CD4-positive, alpha-beta T cell treated with Interleukin-4 for 4 hours (primary cell): ENCODE data around the gene CSRP2.

Experiments
- DNase-seq: peaks from one replicate; pipeline ENCODE4 v3.0.0-alpha.2; 2020

CSRP2 gene

DNA sequence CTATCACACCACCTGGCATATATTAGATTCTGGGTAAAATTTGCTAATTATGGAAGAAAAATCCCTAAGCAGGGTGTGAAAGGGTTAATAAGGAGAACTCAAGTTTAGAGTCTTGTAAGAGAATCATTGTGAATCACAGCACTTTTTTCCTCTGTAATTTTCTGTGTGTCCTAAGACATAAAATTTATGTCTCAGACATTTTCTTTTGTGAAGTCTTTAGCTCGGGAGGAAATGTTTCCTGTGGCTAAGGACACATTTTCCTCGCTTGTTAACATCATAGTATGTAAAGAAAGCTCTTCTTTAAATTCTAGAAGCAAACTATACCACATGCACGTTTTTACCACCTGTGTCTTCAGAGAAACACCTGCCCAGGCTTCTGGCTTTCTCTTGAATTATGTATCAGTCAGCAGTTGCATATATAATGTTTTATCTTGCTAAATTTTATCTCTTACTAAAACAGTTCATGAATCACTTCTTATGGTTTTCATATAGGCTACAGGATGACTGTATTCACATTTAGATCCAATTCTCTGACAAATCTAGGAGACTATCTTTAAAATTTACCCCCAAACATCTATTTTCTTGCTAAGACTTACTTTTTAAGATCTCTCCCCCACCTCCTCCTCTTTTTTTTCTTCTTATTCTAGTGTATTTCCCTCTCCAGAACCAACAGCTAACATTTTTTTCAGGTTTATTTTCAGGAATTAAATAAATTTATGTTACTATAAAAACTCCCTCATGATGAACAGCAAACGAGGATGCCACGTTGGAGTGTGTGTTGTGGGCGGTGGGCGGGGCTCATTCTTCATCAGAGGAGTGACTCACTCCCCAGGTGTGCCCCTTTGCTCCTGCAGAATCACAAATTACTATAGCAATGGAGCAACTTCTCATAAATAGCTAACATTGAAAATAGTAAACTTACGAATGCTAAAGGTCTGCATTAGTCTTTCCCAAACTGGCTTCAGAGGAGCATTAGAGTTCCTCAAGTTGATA lies 11.6 kb upstream of the CSRP2 start:
- no peak for DNase-seq

- no peak for DNase-seq
Observed at GRCh38 chr12:76888775-76889174, 10.0 kb upstream of the CSRP2 start.

- no peak for DNase-seq
Observed at GRCh38 chr12:76883811-76884210, 5.0 kb upstream of the CSRP2 start.

DNA sequence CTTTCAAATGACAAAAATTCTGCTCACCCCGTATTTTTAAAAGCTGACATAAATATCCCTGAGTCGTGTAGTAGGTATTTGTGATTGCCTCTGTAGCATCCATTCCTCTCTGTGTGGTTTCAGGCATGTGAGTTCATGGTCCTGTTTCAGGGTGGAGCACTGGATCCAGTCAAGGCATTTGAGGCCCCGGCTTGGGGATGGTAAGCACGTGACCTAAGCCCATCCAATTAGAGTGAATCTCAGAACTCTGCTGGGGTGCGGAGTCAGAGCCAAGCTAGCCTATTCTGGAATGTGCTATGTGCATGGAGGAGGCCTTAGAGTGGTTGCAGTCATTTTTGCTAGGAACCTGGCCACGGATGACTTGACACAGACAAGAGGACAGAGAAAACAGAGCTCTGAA lies 4.3 kb upstream of the CSRP2 start:
- no peak for DNase-seq

- no peak for DNase-seq
Observed at GRCh38 chr12:76882367-76882766, 3.5 kb upstream of the CSRP2 start.

GRCh38 chr12:76881142-76881541 lies 2.3 kb upstream of the CSRP2 start:
- DNase-seq = no peak

DNA sequence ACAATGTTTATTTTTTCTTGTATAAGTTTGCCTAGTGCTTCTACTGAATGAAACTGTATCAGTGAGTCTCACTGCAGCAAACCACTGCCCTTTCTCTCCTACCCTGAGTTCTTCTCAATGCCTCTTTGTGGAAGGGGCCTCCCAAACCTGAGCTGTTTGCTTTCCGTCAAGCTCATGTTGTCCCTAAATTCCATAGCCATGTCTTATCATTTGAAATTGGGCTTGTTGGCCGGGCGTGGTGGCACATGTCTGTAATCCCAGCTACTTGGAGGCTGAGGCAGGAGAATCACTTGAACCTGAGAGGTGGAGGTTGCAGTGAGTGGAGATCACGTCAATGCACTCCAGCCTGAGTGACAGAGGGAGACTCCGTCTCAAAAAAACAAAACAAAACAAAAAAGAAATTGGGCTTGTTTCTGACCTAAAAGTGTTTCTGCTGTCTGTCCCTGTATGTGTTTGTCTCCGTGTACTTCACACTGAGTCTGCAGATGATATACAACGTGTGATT lies 1.8 kb upstream of the CSRP2 start:
- DNase-seq = no peak

DNA sequence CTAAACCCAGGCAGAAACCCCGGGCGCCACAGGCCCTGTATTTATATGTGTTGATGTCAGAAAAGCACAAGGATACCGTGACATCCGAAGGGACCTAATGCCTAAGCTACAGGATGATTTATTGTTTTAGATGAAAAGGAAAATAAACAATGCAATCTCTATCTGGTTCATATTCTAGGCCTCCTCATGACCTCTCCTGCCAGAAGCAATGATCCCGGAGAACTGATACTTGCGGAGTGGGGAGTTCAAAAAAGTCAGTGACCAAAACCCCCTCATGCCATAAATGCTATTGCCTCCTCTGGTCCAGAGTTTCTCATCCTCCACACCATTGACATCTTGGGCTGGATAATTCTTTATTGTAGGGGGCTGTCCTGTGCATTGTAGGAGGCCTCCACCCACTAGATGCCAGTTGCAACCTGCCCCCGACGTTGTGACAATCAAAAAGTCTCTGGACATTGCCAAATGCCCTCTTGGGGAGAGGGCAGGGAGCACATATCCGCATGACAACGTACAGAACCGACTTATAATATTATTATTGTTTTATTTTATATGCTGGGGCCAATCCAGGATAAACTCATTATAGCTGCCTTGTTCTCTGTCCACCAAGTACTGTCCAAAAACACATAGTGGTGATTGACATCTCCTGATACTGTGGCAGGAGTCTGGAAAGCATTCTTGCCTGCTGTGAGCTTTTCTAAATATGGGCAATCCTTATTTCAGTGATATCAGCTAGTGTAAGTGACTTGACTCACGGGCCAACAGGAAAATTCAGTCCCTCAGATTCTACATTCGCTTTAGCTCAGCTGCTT lies 1.1 kb upstream of the CSRP2 start:
- no peak for DNase-seq

DNA sequence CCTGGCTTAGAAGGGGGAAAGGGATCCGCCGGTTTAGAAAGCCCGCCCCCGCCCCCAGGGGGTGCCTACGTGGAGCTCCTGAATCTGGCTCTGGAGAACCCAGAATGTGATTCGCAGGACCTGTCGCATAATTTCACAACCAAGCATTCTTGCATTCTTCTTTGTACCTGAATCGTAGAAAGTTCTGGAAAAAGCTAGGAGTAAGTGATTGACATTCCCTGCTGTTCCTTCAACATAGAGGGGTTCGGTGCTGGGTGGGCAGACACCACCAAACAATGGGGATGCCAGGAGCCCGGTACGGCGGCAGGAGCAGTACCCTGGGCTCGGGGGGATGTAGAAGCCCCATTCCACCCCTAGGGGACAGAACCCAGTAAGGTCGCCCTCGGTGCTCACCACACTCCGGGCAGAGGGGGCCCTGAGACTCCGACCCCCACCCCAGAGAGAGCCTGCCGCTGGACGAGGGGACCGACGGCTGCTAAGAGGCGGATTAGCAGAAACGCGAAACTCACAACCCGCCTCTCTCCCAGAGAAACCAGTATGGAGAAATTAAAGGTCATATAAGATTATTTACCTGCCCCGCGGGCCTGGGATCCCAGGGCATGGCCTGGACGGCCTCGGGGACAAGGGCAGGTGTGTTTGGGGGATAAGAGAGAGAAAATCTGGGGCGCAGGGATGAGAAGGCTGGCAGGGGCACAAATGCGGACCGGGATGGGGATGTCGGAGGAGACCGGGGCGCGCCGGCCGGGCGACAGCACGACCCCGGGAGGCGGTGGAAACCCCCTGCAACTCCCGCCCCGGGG lies 520 bp downstream of the CSRP2 start:
- DNase-seq = no peak

GRCh38 chr12:76876696-76877229 lies 2.1 kb downstream of the CSRP2 start:
- no peak for DNase-seq

GRCh38 chr12:76874491-76875190 lies 4.2 kb downstream of the CSRP2 start:
- no peak for DNase-seq

- no peak for DNase-seq
Observed at GRCh38 chr12:76874027-76874426, 4.8 kb downstream of the CSRP2 start.

DNA sequence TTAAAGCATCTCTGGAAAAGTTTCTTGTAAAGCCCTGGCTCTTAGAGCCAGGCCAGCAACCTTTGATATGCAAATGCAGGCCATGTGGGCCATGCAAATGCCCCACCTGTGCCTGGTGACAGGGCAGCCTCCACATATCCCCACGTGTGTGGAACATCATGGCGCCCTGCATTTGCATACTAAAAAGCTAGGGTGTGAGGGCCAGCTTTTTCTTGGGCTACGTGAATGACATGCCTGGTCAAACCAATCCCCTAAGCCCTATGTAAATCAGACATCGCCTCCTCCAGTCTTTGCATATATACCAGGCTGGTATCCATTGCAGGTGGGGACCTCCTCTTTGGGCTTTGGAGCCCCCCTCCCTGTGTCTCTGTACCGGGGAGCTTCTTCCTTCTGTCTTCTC lies 6.4 kb downstream of the CSRP2 start:
- no peak for DNase-seq

GRCh38 chr12:76871742-76872141 lies 7.1 kb downstream of the CSRP2 start:
- DNase-seq = no peak

DNA sequence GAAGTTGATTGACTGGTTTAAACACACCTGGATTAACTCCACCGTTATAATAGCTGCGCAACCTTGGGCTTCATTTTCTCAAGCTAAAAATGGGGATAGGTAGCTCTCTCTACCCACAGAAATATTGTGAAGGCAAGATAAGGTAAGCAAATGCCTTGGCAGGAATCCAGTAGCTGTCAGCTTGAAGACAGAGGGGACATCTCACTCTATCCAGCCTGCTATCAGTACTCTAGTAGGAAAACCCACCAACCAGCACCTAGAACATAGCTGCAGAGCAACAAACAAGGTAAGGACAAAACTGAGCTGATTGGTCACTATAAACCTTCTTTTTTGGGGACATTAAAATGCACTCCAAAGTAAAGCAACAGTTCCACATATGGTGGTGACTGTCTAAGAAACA lies 7.7 kb downstream of the CSRP2 start:
- DNase-seq = no peak

DNA sequence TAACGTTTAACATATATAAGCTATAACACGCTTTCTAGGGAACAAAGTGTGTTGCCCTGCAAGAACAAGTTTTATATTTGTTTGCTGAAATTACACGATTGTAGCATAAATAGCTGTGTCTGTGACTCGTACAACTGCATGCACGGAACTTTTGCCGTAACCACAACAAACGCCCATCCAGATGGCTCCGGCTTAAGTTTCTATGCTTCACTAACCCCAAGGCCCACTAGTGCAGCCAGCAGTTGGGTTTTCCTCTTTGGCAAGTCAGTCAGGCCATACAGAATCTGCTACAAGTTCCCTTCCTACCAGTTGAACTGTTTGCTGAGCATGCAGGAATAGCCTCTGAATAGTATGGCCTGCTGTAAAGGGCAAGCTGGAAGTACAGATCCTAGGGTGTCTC lies 12.1 kb downstream of the CSRP2 start:
- DNase-seq = no peak

GRCh38 chr12:76866151-76866567 lies 12.7 kb downstream of the CSRP2 start:
- DNase-seq = no peak

DNA sequence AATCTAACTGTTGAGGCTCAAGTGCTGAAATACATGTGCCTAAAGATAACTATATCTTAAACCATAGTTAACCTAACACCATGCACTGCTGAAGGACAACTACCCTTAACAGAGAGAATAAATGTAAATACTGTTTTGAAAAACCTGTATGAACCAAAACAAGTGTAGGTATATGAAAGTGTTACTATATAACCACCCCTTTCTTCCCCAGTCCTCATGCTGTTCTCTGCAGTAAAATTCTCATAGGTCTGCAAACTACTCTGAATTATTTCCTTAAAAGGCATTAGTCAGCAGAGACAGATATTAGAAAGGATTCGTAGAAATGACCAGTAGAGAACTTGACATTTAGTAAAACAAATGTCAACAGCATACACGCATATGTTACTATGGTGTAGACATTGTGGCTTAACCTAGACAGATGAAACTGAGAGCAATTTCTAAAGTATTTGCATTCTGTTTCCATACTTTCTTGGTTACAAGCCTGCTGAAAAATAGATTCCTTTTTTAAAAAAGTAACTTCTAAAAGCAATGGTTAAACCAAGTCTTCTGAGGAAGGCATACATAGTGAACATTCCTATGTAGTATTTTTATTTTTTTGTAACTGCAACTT lies 13.9 kb downstream of the CSRP2 start:
- DNase-seq = no peak

GRCh38 chr12:76863837-76864236 lies 15.0 kb downstream of the CSRP2 start:
- DNase-seq = no peak

GRCh38 chr12:76863005-76863670 lies 15.7 kb downstream of the CSRP2 start:
- no peak for DNase-seq

DNA sequence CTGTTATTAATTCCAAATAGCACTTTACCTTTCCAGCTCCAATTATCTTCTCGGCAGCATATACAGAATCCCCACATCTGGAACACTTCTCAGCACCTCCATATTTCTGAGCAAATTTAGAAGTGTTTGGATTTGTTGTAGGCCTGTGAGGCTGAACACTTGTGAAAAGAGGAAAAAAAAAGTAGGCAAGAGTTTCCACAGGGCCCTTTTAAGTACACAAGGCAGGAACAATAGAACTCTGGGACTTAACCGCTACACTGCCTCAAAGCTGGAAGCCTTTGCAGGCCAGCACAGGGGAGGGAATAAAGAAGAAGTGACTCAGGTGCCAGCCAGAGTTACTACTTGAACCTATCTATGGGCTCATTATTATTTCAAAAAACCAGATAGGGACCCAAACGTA lies 18.6 kb downstream of the CSRP2 start:
- no peak for DNase-seq
